Cardiac muscle cell (in vitro differentiated cells and primary cell): ENCODE data around the gene SYT9. TPM values are rescaled to one million over a fixed set of nuclear protein-coding genes. Genes with fewer than 3 reads are reported as not detected.
A peak's percentile ranks its signal among the peaks of the same experiment; 100 is the strongest.

Experiments used
- DNase-seq, 2 donors: peaks; one replicate each; pipeline versions ENCODE4 v3.0.0 to v3.0.0-alpha.2; 2010 to 2017; ENCODE audit warnings: low read depth in 1 of 2, low spot score in 1 of 2
- H3K27ac ChIP-seq: fragments of 200-600 bp; sonication (generic); 2 replicates; pipeline ENCODE4 v1.5.1; 2016
- H3K27me3 ChIP-seq: fragments of 200-600 bp; sonication (generic); 2 replicates; pipeline ENCODE4 v1.6.0; 2016; ENCODE audit warnings: control low read depth
- H3K36me3 ChIP-seq: fragments of 200-600 bp; sonication (generic); 2 replicates; pipeline ENCODE4 v1.5.1; 2016; ENCODE audit warnings: control low read depth
- H3K4me1 ChIP-seq: fragments of 200-600 bp; sonication (generic); 2 replicates; pipeline ENCODE4 v1.8.1; 2017; ENCODE audit warnings: low read depth, mild to moderate bottlenecking, mixed run types
- H3K4me3 ChIP-seq: fragments of 200-600 bp; sonication (generic); 2 replicates; pipeline ENCODE4 v1.5.1; 2016; ENCODE audit warnings: mild to moderate bottlenecking
- H3K9me3 ChIP-seq: fragments of 200-600 bp; sonication (generic); 2 replicates; pipeline ENCODE4 v1.5.1; 2017; ENCODE audit warnings: low read depth, mild to moderate bottlenecking, control low read depth
- CTCF ChIP-seq: IDR thresholded peaks from 2 replicates; pipeline ENCODE4 v1.5.1; 2012; ENCODE audit warnings: low read depth, mild to moderate bottlenecking, low read length
- polyA plus RNA-seq: library from polyadenylated mRNA; unstranded; fragments of >200 nt; fragmentation: Nextera tagmentation; extraction: Ambion mirVana; gene quantifications from 2 replicates; pipeline ENCODE4 v1.2.1, GENCODE V29; 2016
- total RNA-seq: library from RNA; depleted of rRNA; stranded (reverse); fragments of >200 nt; gene quantifications from 2 replicates; pipeline ENCODE4 v1.2.3, GENCODE V29; 2016

SYT9 gene
- total and polyA plus RNA-seq, 2 experiments from 2014 or later, result 1.3 to 2.2 TPM

GRCh38 chr11:7384691-7385090 lies 133.0 kb downstream of the SYT9 start:
- Histone ChIP-seq H3K27me3 (no peaks in the 10 kb centered on the region), H3K27ac (no peak overlapping the region), H3K36me3 (no peaks in the 10 kb centered on the region), H3K4me3 (no peak overlapping the region), H3K4me1 (peaks cover 3% of the 10 kb centered on the region), H3K9me3 (no peaks in the 10 kb centered on the region)
- no peak for TF ChIP-seq CTCF
- no peak for DNase-seq

DNA sequence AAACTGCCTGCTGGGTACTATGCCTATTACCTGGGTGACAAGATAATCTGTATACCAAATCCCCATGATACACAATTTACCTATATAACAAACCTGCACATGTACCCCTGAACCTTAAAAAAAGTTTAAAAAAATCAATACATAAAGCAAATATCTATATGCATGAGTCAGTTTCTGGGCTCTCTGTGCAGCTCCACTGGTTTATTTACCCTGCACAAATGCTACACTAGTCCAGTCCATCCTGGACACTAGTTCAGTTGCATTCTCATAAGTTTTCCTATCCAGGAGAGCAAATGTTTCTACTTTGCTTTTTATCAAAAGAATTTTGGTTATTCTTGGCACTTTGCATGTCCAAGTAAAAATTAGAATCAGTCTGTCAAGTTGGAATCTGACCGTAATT lies 133.8 kb downstream of the SYT9 start:
- Histone ChIP-seq H3K4me1 (peaks cover 3% of the 10 kb centered on the region), H3K4me3 (no peak overlapping the region), H3K27ac (no peak overlapping the region), H3K9me3 (no peaks in the 10 kb centered on the region), H3K36me3 (no peaks in the 10 kb centered on the region), H3K27me3 (no peaks in the 10 kb centered on the region)
- TF ChIP-seq CTCF, result no peak
- DNase-seq, result no peak

DNA sequence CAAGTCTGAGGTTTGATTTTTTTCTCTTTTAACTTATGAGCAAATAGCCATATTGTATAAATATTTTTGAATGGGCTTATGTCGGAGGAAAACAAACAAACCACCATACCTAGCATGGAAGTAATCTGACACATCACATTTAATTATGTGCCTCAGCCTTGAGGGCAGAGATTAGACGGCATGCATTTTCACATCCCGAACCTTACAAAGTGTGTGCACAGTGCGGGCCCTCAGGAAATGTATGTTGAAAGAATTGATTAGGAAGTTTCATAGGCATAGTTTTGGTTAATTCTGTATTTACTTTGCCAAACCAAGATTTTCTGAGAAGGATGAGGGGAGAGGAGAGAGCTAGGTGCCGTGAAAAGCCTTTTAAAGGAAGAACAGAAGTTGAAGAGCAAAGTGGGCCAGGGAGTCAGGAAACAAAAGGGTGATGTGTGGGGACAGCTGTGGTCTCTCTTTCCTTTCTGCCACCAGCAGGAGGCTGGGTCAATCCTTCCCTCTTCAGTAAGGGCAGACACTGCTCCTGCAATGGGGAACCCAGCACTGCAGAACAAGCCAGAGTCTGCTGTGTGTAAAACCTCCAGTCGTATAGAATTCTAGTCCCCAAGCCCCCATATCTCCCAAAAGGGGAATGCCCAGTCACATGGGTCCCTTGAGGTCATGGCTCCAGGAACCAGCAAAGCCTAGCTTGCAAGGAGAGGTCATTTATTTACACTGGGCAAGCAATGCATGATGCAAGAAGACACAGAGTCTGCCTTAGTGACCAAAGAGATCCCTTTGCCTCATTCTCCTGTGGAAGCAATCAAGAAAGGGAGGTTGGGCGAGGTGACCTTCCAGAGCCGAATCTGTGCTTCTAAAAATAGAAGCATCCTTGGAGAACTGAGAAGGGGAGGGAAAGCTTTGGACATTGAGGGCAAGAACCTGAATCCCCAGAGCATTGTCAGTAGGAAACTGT lies 162.5 kb downstream of the SYT9 start:
- TF ChIP-seq CTCF, result no peak
- DNase-seq, result peak in 1 of 2 donors; percentile 53
- H3K27ac ChIP-seq, result no peak overlapping the region
- H3K4me1 ChIP-seq, result peaks cover 8% of the 10 kb centered on the region
- no peaks in the 10 kb centered on the region for H3K27me3 ChIP-seq
- no peak overlapping the region for H3K4me3 ChIP-seq
- no peaks in the 10 kb centered on the region for H3K36me3 ChIP-seq
- H3K9me3 ChIP-seq, result no peaks in the 10 kb centered on the region

DNA sequence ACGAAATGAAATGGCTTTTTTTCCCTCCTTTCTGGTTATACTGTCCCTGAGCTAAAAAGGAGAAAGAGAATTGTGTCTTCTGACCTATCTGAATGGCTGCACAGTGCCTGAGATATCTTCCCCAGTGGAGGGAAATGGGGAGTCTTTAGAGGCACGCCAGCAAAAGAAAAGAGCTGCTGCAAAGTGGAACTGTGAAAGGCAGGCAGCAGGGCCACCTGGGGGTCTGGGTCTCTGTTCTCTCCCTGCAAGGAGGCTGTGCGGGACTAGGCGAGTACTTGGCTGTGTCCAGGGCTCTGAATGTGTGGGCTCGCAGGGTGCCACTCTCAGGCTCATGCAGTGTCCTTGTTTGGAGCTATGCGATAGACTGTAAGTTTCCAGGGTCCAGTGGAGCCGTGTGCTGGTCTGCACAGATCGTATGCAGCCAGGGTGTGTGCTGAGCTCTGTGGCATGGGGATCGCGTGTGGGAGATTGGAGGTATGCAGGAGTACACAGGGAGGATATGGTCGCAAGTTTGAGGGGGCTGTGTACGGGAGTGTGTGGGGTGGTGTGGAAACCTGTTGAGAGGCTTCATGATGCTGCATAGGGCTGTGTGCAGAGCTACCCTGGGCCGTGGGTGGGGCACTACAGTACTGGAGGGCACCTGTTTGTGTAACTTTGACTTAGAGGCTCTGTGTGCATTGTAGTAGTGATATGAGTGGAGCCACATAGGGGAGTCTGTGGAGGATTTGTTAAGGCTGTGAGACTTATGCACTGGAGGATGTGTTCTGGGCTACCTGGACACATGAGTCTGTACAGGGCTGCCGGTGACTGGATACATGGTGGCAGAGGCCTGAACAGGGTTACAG lies 163.5 kb downstream of the SYT9 start:
- H3K4me3 ChIP-seq, result no peak overlapping the region
- H3K27me3 ChIP-seq, result no peaks in the 10 kb centered on the region
- DNase-seq, result no peak
- peaks cover 8% of the 10 kb centered on the region for H3K4me1 ChIP-seq
- TF ChIP-seq CTCF, result no peak
- no peaks in the 10 kb centered on the region for H3K36me3 ChIP-seq
- no peaks in the 10 kb centered on the region for H3K9me3 ChIP-seq
- no peak overlapping the region for H3K27ac ChIP-seq

DNA sequence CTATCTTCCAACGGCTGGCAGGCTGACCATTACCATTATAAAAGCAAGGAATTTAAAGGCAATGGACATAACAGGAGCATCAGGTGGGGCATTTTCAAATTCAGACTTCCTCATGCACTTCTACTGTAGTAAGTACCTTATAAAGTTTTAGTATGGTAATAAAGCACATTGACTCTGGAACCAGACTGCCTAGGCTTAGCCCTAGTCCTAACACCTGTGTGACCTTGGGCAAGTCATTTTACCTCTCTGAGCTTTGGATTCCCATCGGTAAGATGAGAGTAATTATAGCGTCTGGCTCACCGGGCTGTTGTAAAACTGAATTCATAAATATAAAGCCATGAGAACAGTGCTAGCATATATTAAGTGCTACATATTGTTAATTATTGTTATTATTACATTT lies 164.4 kb downstream of the SYT9 start:
- no peaks in the 10 kb centered on the region for H3K9me3 ChIP-seq

More for the DNA sequence above, 164.4 kb downstream of the SYT9 start:
- Histone ChIP-seq H3K4me1 (peaks cover 8% of the 10 kb centered on the region), H3K4me3 (no peak overlapping the region), H3K36me3 (no peaks in the 10 kb centered on the region), H3K27ac (no peak overlapping the region), H3K27me3 (no peaks in the 10 kb centered on the region)
- TF ChIP-seq CTCF, result no peak
- no peak for DNase-seq
